Caco-2 (cell line): Measurements from ENCODE around the gene LMBR1. TPM values are rescaled to one million over a fixed set of nuclear protein-coding genes. Genes with fewer than 3 reads are reported as not detected.

Experiments used
- BruUV-seq: library from RNA; stranded (reverse); fragments of 400-500 nt; replicated peaks from 2 replicates; lab custom pipeline; 2021; lab: Mats Ljungman, UMichigan
- CTCF ChIA-PET: fragments of 300-600 bp; sonication (Branson Sonifier 250); formaldehyde crosslinking; loops from one replicate; lab custom pipeline; 2022; ENCODE audit warnings: antibody characterized with exemption; lab: Charles Lee
- POLR2A ChIA-PET: fragments of 300-600 bp; sonication (Branson Sonifier 250); formaldehyde crosslinking; loops from one replicate; lab custom pipeline; 2022; ENCODE audit warnings: antibody characterized with exemption; lab: Charles Lee
- DNase-seq, 2 experiments: peaks; one replicate each; pipeline versions ENCODE4 v3.0.0 to v3.0.0-alpha.2; 2020 to 2022
- H3K27me3 ChIP-seq: replicated peaks from 2 replicates; pipeline ENCODE4 v1.6.0; 2011; ENCODE audit warnings: low read length; ENCODE audit not compliant: control insufficient read depth, insufficient read depth
- H3K36me3 ChIP-seq: 2 replicates; pipeline ENCODE4 v1.5.1; 2011; ENCODE audit warnings: low read length; ENCODE audit not compliant: control insufficient read depth, insufficient read depth
- H3K4me1 ChIP-seq: fragments of 250-450 bp; sonication (Bioruptor Pico); 2 replicates; pipeline ENCODE4 v1.5.1; 2020; ENCODE audit warnings: mild to moderate bottlenecking
- H3K4me3 ChIP-seq: 2 replicates; pipeline ENCODE4 v1.5.1; 2011; ENCODE audit warnings: low read depth, mild to moderate bottlenecking, control low read depth, low read length
- H3K9me3 ChIP-seq: fragments of 250-450 bp; sonication (Bioruptor Pico); 2 replicates; pipeline ENCODE4 v1.5.1; 2020; ENCODE audit warnings: mild to moderate bottlenecking, moderate library complexity
- H3K27ac Mint-ChIP-seq: one replicate; pipeline ENCODE4 v1.8.0; 2022; ENCODE audit warnings: mixed read lengths; ENCODE audit not compliant: unreplicated experiment
- H3K27me3 Mint-ChIP-seq: one replicate; pipeline ENCODE4 v1.8.0; 2022; ENCODE audit warnings: mixed read lengths; ENCODE audit not compliant: insufficient read depth, unreplicated experiment
- H3K36me3 Mint-ChIP-seq: one replicate; pipeline ENCODE4 v1.8.0; 2022; ENCODE audit warnings: mild to moderate bottlenecking, mixed read lengths; ENCODE audit not compliant: insufficient read depth, unreplicated experiment
- H3K4me1 Mint-ChIP-seq: one replicate; pipeline ENCODE4 v1.8.0; 2022; ENCODE audit warnings: low read depth, mixed read lengths; ENCODE audit not compliant: unreplicated experiment
- H3K4me3 Mint-ChIP-seq: one replicate; pipeline ENCODE4 v1.8.0; 2022; ENCODE audit warnings: mild to moderate bottlenecking, moderate library complexity, mixed read lengths; ENCODE audit not compliant: unreplicated experiment
- H3K9me3 Mint-ChIP-seq: one replicate; pipeline ENCODE4 v1.8.0; 2022; ENCODE audit warnings: mixed read lengths; ENCODE audit not compliant: unreplicated experiment
- CTCF ChIP-seq, 2 experiments: fragments of 200-600 bp in 1 of 2; IDR thresholded peaks; 1 replicate in 1 of 2; 2 replicates in 1 of 2; pipeline versions ENCODE4 v1.5.1 to v1.8.0; 2011 to 2022; ENCODE audit warnings: antibody characterized with exemption in 1 of 2, control low read depth in 1 of 2, inconsistent platforms in 1 of 2, low read depth in 1 of 2, low read length in 1 of 2, mild to moderate bottlenecking in 1 of 2, moderate library complexity in 1 of 2; ENCODE audit not compliant: insufficient read depth in 1 of 2, severe bottlenecking in 1 of 2, unreplicated experiment in 1 of 2
- intact Hi-C: fragments of 100-400 bp; cut with micrococcal nuclease; formaldehyde crosslinking; loops from one replicate; pipeline ENCODE4 v1.10.0; 2022; ENCODE audit not compliant: unreplicated experiment
- total RNA-seq: library from RNA; stranded (reverse); gene quantifications from 2 replicates; pipeline ENCODE4 v1.2.3, GENCODE V29; 2022

Gene LMBR1
- total RNA-seq, 1 experiment from 2014 or later = 77.9 TPM

DNA sequence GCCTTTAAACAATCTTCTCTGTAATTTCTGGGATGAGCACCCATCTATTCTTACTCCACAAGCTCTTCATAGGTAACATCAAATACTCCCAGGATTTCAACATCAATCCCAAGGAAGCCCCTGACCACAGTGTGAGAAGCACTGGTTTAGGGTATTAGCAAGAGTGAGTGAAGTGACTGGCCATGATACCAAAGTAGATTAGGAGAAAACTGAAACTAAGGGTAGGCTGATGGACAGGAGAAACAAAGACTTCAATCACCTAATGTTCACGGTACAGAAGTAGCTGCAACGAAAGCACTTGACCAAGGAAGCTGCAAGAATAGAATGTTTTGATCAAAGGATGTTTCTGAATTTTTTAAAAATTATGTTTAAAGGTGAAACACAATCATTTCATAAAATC is 49.8 kb downstream of the LMBR1 start:
- CTCF ChIA-PET = no interaction called here
- Mint-ChIP-seq H3K4me1 (peaks cover 17% of the 10 kb centered on the region), H3K9me3 (no peaks in the 10 kb centered on the region)

DNA sequence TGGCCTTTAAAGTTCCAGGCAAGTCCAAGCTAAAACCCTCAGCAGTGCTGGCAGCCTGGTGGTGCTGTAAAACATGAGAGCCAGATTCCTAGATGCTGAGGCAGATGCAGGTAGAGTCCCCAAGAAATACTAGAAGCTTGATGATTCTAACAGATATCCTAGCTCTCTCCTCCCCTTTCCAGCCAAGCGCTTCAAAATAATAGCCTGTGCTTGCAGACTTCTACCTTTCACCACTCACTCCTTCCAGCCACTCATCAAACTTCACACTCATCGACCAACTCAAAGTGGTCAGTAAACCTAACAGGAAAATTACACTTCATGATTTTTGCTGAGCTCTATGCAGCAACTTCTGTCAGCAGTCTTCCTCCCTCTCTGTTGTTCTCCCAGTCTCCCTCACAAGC is 50.2 kb downstream of the LMBR1 start:
- H3K27me3 ChIP-seq = no peaks in the 10 kb centered on the region
- DNase-seq = no peak
- POLR2A ChIA-PET = no interaction called here
- intact Hi-C loops = no loop called here
- Mint-ChIP-seq H3K27ac (no peak overlapping the region), H3K4me3 (no peak overlapping the region), H3K9me3 (no peaks in the 10 kb centered on the region), H3K27me3 (no peaks in the 10 kb centered on the region), H3K36me3 (peaks cover 9% of the 10 kb centered on the region), H3K4me1 (peaks cover 13% of the 10 kb centered on the region)
- CTCF ChIA-PET = no interaction called here
- H3K4me1 ChIP-seq = no peaks in the 10 kb centered on the region; the same call in 1 of the 2 replicates
- no peaks in the 10 kb centered on the region for H3K36me3 ChIP-seq
- no peak overlapping the region for H3K4me3 ChIP-seq
- H3K9me3 ChIP-seq = no peaks in the 10 kb centered on the region
- BruUV-seq = no TSS peak
- no peak for TF ChIP-seq CTCF (IDR thresholded peaks at IDR 0.05; ENCODE audit: insufficient read depth in 1 of 2, low read depth in 1 of 2, low read length in 1 of 2, severe bottlenecking in 1 of 2, unreplicated experiment in 1 of 2)

More for the DNA sequence above, 49.8 kb downstream of the LMBR1 start:
- no peaks in the 10 kb centered on the region; the same call in 1 of the 2 replicates for H3K4me1 ChIP-seq
- Mint-ChIP-seq H3K27me3 (no peaks in the 10 kb centered on the region), H3K27ac (no peak overlapping the region), H3K4me3 (no peak overlapping the region), H3K36me3 (peaks cover 9% of the 10 kb centered on the region)
- no TSS peak for BruUV-seq
- H3K36me3 ChIP-seq = no peaks in the 10 kb centered on the region
- no peaks in the 10 kb centered on the region for H3K9me3 ChIP-seq
- no peak for TF ChIP-seq CTCF (IDR thresholded peaks at IDR 0.05; ENCODE audit: insufficient read depth in 1 of 2, low read depth in 1 of 2, low read length in 1 of 2, severe bottlenecking in 1 of 2, unreplicated experiment in 1 of 2)
- no peaks in the 10 kb centered on the region for H3K27me3 ChIP-seq
- POLR2A ChIA-PET = no interaction called here
- intact Hi-C loops = no loop called here
- H3K4me3 ChIP-seq = no peak overlapping the region
- DNase-seq = no peak

GRCh38 chr7:156842317-156842716 is 50.7 kb downstream of the LMBR1 start:
- BruUV-seq = no TSS peak
- TF ChIP-seq CTCF (IDR thresholded peaks at IDR 0.05; ENCODE audit: insufficient read depth in 1 of 2, low read depth in 1 of 2, low read length in 1 of 2, severe bottlenecking in 1 of 2, unreplicated experiment in 1 of 2) = no peak
- Mint-ChIP-seq H3K9me3 (no peaks in the 10 kb centered on the region), H3K36me3 (peaks cover 9% of the 10 kb centered on the region), H3K4me3 (no peak overlapping the region), H3K27me3 (no peaks in the 10 kb centered on the region), H3K27ac (no peak overlapping the region), H3K4me1 (peaks cover 11% of the 10 kb centered on the region)
- intact Hi-C loops = no loop called here
- no peaks in the 10 kb centered on the region for H3K36me3 ChIP-seq
- no peaks in the 10 kb centered on the region for H3K9me3 ChIP-seq
- no peak for DNase-seq
- H3K4me3 ChIP-seq = no peak overlapping the region
- no peaks in the 10 kb centered on the region for H3K27me3 ChIP-seq
- no peaks in the 10 kb centered on the region; the same call in 1 of the 2 replicates for H3K4me1 ChIP-seq
- ChIA-PET POLR2A (no interaction called here), CTCF (no interaction called here)
